Chondrocyte (in vitro differentiated cells): ENCODE results near the gene TSPYL6. TPM values are rescaled to one million over a fixed set of nuclear protein-coding genes. Genes with fewer than 3 reads are reported as not detected.
A peak's percentile ranks its signal among the peaks of the same experiment; 100 is the strongest.

ENCODE experiments used
- DNase-seq: peaks from one replicate; pipeline ENCODE4 v3.0.0; 2021; ENCODE audit warnings: mixed read lengths, low spot score
- H3K27ac Mint-ChIP-seq: one replicate; pipeline ENCODE4 v1.8.0; 2021; ENCODE audit warnings: mild to moderate bottlenecking, moderate library complexity, mixed read lengths; ENCODE audit not compliant: unreplicated experiment
- H3K27me3 Mint-ChIP-seq: 2 replicates; pipeline ENCODE4 v1.8.0; 2021; ENCODE audit warnings: low read depth, mixed read lengths
- H3K36me3 Mint-ChIP-seq: 2 replicates; pipeline ENCODE4 v1.8.0; 2021; ENCODE audit warnings: low read depth, mixed read lengths
- H3K4me1 Mint-ChIP-seq: 2 replicates; pipeline ENCODE4 v1.8.0; 2021; ENCODE audit warnings: low read depth, mild to moderate bottlenecking, mixed read lengths
- H3K4me3 Mint-ChIP-seq: one replicate; pipeline ENCODE4 v1.8.0; 2021; ENCODE audit warnings: mild to moderate bottlenecking, moderate library complexity, mixed read lengths; ENCODE audit not compliant: unreplicated experiment
- H3K9me3 Mint-ChIP-seq: 2 replicates; pipeline ENCODE4 v1.8.0; 2021; ENCODE audit warnings: low read depth, mixed read lengths
- CTCF ChIP-seq: fragments of 200-600 bp; sonication (generic); IDR thresholded peaks from 2 replicates; pipeline ENCODE4 v1.5.0; 2021; ENCODE audit warnings: antibody characterized with exemption, mild to moderate bottlenecking, moderate library complexity
- total RNA-seq: library from RNA; stranded (reverse); gene quantifications from 3 replicates; pipeline ENCODE4 v1.2.1, GENCODE V29; 2021

TSPYL6 gene
- total RNA-seq, 1 donor from 2014 or later: not detected

GRCh38 chr2:54208364-54209240 is 47.4 kb downstream of the TSPYL6 start:
- no peak for TF ChIP-seq CTCF
- H3K4me1 Mint-ChIP-seq: peaks cover 64% of the 10 kb centered on the region
- H3K9me3 Mint-ChIP-seq: peaks cover 4% of the 10 kb centered on the region
- H3K27me3 Mint-ChIP-seq: no peaks in the 10 kb centered on the region
- H3K36me3 Mint-ChIP-seq: no peaks in the 10 kb centered on the region
- no peak overlapping the region for H3K4me3 Mint-ChIP-seq
- DNase-seq: no peak
- H3K27ac Mint-ChIP-seq: peak overlapping the region; percentile 83

GRCh38 chr2:54207666-54208195 is 48.3 kb downstream of the TSPYL6 start:
- Mint-ChIP-seq H3K9me3 (no peaks in the 10 kb centered on the region), H3K27me3 (no peaks in the 10 kb centered on the region), H3K4me1 (peaks cover 60% of the 10 kb centered on the region), H3K4me3 (no peak overlapping the region), H3K36me3 (no peaks in the 10 kb centered on the region), H3K27ac (peak overlapping the region; percentile 83)
- DNase-seq: no peak
- no peak for TF ChIP-seq CTCF

GRCh38 chr2:54206596-54206995 is 49.4 kb downstream of the TSPYL6 start:
- H3K4me3 Mint-ChIP-seq: no peak overlapping the region
- no peak overlapping the region for H3K27ac Mint-ChIP-seq
- H3K27me3 Mint-ChIP-seq: no peaks in the 10 kb centered on the region
- no peaks in the 10 kb centered on the region for H3K9me3 Mint-ChIP-seq
- H3K36me3 Mint-ChIP-seq: no peaks in the 10 kb centered on the region
- peak; percentile 87 for TF ChIP-seq CTCF
- DNase-seq: no peak
- peaks cover 51% of the 10 kb centered on the region for H3K4me1 Mint-ChIP-seq

- H3K4me3 Mint-ChIP-seq: no peak overlapping the region
- H3K4me1 Mint-ChIP-seq: peaks cover 48% of the 10 kb centered on the region
- no peak for TF ChIP-seq CTCF
- DNase-seq: no peak
- H3K27me3 Mint-ChIP-seq: no peaks in the 10 kb centered on the region
- H3K9me3 Mint-ChIP-seq: no peaks in the 10 kb centered on the region
- no peaks in the 10 kb centered on the region for H3K36me3 Mint-ChIP-seq
- H3K27ac Mint-ChIP-seq: peak overlapping the region; percentile 49
Measured at GRCh38 chr2:54204476-54204875, 51.6 kb downstream of the TSPYL6 start.

Other genes starting within 250 kb of the TSPYL6 start
- gene ACYP2, start 140.6 kb downstream of the TSPYL6 start, total RNA-seq: 6.5 to 9.1 TPM (median 7.7 TPM) in 3 replicates
- gene SPTBN1, start 200.1 kb upstream of the TSPYL6 start, total RNA-seq: 275 to 297 TPM (median 293 TPM) in 3 replicates